NCI-H748 treated with DMSO at 0.1 percent for 48 hours (cell line): ENCODE results near the gene TTC39C.
A peak's percentile ranks its signal among the peaks of the same experiment; 100 is the strongest.

Source experiments
- DNase-seq: peaks from one replicate; lab custom pipeline; 2025; lab: John Stamatoyannopoulos, UW

Gene TTC39C

DNA sequence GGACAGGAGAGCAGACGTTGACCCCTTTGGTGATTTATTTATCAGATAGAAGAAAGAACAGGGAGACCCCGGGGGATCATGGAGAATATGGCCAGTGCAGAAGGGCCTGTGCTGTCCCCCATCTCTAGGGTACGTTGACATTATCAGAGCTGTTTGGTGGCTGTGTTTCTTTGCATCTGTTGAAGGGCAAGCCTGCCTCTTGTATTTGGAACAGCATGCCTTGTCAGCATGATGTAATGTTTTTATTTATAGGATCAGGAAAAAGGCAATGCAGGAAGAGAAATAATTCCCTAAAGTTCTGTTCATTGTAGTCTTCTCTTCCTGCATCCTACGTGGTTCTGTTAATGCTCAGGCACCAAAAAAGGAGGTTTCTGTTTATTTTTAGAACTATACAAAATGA is 74.5 kb downstream of the TTC39C start:
- DNase-seq: no peak

DNA sequence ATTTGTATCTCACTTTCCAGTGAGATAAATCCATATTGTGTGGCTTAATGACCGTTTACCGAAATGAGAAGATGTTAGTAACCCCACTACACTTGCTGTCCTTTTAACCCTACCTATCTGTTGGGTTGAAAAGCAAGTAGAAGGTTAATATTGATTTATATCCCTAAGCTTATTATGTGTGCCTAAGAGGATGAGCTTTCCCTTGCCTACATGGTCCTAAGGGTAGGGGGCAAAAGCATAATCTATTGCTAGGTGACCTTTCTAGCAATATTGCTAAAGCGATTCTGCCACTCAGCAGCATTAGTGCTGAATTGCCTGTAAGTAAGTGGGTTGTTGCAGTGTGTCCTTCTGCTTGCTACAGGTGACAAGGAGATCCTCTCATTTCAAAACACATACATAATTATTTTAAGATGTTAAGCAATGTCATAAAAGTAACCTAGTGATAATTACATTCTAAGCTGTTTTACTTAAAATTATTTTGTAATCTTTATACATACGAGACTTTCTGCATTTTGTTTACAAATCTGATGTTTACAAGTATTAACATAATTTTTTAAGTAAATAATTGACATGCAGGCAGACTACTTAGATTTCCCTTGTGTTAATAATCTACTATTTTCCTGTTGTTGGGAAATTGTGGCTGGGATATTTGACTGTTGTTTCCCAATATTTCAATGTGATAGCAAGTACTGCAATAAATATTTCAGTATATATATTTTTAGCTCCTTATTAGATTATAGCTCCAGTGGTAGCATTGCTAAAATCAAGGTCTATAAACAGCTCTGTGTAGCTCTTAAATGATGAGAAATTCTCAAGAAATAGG is 75.2 kb downstream of the TTC39C start:
- DNase-seq: no peak

DNA sequence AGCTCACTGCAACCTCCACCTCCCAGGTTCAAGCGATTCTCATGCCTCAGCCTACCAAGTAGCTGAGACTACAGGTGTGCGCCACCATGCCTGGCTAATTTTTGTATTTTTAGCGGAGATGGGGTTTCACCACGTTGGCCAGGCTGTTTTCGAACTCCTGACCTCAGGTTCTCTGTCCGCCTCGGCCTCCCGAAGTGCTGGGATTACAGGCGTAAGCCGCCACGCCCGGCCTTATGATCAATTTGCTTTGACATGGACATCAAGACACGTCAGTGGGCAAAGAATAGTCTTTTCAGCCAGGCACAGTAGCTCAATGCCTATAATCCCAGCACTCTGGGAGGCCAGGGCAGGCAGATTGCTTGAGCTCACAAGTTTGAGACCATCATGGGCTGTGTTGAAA is 76.3 kb downstream of the TTC39C start:
- no peak for DNase-seq

DNA sequence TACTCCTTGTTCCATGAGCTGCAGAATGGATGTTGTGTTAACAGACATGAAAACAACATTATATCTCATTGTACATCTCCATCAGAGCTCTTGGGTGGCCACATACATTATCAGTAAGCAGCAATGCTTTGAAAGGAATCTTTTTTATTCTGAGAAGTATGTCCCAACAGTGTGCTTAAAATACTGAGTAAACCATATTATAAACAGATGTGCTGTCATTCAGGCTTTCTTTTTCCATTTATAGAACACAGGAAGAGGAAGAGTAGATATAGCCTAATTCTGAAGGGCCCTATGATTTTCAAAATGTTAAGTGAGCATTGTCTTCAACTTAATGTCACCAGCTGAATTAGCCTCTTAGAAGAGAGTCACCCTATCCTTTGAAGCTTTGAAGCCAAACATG is 80.0 kb downstream of the TTC39C start:
- no peak for DNase-seq

DNA sequence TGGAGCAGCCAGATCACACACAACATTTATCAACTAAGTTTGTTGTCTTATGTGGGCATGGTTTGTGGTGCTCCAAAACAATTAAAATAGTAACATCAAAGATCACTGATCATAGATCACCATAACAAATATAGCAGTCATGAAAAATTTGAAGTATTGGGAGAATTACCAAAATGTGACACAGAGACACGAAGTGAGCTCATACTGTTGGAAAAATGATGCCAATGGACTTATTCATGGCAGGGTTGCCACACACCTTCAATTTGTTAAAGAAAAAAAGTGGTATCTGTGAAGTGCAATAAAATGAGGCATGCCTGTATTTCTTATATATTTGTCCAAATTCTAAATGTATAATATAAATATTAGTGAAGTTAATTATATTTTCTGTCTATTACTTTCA is 81.4 kb downstream of the TTC39C start:
- no peak for DNase-seq

DNA sequence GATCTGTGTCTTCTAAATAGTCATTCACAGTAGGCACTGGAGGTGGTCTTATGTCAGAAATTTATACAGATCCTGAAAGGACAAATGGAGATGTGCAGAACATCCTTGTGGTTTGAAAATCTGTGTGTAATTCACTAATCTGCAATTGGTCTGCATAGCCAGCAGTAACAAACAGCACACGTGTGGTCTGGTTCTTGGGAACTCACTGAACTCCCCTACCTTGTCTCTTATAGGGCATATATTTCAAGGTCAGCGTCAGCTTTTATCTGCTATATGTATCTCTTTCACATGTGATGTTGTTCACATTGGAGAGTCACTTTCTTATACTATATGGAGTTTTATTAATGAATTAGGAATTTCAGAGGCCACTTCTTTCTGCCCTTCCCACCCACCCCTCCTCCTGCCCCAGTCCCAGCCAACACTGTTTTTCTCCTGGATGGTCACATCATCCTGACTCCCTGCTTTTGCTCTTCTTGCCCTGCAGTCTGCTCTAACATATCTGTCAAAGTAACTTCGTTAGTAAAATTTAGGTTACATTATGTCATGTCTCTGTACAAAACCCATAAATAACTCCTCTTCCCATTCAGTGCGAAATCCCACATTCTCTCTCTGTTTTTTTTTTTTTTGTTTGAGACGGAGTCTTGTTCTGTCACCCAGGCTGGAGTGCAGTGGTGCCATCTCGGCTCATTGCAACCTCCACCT is 88.9 kb downstream of the TTC39C start:
- DNase-seq: no peak

DNA sequence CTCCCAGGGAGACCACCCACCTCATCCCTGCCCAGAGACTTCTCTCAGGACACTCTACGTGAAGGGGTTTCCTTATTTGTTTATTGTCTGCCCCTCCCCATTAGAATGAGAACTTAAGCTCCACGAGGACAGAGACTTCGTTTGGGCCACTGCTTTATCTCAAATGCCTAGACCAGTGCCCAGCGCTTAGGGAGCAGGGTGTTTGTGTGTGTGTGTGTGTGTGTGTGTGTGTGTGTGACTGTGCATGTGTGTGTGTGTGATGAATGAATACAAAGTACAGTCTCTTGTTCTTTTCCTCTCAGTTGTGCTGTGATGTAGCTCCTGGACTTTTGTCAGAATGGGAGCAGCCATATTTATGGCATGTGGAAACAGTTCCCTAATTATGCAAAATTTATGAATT is 89.9 kb downstream of the TTC39C start:
- no peak for DNase-seq

DNA sequence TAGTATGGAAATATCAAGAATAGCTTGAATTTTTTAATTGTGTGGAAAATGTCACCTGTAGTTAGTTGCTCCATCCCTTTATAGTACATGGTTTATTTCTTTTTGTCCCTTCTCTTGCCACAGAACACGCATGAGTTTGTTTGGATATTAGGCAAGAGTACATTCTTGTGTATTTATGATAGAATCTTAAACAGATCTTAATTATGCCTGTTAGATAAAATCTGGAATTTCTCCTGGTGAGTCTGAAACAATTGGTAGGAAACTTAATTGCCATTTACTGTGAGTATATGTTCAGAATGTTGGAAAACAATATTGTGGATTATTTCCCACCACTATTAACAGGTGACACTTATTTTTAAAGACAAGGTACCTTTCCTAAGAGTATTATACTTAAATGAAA is 94.1 kb downstream of the TTC39C start:
- no peak for DNase-seq

DNA sequence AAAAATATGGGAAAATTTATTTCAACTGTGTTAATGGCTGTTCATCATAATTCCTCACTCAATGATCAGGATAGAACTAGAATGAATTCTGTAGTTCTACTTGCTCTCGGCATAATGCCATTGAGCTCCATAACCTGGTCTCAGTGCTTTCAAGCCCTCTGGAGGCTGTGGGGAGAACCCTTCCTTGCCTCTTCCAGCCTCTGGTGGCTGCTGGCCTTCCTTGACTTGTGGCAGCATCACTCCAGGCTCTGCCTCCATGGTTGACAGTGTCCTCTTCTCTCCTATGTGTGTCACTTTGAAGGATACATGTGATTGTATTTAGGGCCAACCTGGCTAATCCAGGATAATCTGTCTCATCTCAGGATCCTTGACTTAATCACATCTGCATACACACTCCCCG is 97.4 kb downstream of the TTC39C start:
- no peak for DNase-seq

DNA sequence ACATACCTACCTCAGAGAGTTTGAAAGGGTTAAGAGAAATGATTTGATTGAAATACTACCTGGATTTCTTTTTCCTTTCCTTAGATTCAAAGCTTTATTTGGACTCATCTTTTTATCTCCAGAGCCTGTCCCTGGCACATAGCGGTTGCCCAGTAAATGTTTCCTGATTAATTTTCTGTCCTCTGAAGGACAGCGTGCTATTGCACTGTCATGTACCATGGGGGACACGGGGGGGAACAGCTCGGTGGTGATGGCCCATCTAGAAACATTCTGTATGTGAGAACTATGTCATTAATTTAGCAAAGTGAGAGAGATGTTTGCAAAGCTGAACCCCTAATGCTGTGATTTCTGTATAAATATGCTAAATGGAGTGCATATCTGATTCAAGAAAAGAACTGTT is 97.9 kb downstream of the TTC39C start:
- no peak for DNase-seq

DNA sequence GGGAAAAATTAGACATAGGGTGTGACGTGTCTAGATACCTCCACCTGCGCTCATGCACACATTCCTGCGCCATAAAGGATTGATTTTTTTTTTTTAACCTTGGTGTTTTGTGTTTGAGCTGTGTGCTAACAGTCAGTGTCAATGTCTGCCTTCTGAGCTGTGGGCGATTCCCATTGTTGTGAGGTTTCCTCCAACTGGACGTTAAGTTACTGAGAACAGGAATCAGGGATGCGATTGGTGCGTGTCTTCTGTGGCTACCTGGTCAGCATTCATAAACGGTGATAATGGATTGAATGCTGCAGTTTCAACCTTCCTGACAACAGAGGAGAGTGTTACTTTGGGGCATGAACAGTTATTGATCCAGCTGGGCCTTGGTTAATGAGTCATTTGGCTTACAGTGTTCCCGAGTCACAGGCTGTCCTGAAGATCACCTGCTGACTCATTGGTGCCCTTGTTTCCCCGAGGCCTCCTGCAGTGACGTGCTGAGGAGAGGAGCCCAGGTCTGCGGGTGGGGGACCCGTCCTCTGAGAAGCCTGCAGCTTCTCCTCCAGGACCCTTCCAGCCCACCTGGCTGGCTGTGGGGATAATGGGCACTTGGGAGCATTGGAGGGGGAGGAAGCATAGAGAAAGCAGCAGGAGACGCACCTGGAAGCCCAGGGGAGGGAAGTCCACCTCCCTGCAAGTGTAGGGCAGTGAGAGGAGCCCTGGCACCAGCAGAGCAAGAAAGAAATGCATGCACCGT is 98.5 kb downstream of the TTC39C start:
- no peak for DNase-seq

DNA sequence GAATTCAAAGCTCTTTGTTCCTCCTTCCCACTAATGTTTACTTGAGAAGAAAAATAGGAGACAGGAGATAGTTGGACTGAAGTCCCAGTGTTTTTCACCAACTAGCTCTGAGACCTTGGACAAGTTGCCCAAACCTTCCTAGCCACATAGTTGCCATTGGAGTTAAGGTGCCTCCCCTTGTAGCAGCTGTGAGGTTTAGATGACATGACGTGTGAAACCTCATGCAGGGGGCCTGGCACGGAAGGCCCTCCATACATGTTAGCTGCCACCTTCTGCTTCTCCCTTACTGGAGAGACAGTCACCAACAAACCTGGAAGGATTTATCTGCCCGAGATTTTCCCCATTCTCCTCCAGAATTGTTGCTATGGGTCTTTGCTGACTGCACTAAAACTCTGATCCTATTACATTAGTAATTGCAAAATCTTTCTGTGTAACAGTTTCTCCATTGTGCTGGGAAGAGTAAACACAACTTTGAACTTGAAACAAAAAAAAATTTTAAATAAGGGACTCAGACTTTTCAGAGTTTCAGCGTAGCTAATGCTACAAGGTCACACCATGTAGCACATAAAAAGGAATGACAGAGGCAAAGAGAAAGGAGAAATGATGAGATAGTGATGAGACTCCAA is 100.5 kb downstream of the TTC39C start:
- no peak for DNase-seq

DNA sequence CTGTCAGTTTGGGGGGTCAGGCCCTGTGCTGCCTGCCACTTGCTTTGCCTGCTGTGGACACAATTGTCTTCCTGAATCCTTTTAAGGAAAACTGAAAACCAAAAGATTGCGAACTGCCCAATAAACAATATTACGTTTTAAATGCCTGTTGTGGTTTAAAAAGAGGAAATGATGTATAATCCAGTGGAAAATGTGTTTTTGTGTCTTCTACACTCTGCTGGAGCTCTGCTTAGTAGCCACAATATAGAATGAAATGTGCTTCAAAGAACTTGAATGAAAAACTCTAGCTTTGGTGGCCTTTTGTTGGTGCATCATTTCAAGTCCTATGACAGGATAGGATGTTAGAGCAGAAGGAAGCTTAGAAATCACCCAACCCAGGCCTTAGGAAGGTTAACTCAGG is 101.1 kb downstream of the TTC39C start:
- no peak for DNase-seq

DNA sequence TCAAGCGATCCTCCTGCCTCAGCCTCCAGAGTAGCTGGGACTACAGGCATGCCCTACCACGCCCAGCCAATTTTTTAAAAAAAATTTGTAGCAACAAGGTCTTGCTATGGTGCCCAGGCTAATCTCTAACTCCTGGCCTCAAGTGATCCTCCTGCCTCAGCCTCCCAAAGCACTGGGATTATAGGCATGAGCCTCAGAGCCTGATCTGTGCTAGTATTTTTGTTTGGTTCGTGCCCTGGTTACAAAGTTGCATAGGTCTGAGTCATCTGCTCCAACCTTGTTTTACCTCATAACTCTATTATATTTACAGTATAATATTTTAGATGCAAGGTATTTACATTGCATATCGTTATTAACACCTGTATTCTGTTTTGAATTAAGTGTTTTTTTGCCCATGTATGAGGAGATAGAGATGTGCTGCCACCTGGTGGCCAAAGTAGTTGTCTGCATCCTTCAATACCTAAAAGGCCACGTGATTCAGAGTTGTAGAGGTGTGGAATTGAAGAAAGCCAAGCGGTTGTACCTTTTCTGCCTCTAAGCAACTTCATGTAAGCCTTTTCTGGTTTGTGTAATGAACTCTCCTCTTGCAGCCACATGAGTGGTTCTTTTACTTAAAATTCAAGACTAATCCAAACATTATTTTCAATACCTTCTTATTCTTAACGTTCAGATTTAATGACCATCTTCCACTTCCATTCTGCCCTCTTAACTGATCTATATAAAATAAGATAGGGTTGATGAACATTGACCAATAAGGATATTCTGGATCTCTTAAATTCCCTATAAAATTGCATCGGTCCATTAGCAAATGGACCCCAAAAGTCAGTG is 104.4 kb downstream of the TTC39C start:
- DNase-seq: peak; percentile 85

DNA sequence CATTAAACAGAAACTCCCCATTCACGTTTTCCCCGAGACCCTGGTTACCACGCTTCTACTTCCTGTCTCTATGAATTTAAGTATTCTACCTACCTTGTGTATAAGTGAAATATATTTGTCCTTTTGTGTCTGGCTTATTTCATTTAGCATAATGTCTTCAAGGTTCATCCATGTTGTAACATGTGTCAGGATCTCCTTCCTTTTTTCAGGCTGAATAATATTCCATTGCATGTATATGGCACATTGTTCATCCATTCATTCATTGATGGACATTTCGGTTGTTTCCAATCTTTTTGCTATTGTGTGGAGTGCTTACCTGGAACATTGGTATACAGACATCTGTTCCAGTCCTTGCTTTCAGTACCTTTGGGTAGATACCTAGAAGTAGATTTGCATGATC is 106.1 kb downstream of the TTC39C start:
- no peak for DNase-seq

DNA sequence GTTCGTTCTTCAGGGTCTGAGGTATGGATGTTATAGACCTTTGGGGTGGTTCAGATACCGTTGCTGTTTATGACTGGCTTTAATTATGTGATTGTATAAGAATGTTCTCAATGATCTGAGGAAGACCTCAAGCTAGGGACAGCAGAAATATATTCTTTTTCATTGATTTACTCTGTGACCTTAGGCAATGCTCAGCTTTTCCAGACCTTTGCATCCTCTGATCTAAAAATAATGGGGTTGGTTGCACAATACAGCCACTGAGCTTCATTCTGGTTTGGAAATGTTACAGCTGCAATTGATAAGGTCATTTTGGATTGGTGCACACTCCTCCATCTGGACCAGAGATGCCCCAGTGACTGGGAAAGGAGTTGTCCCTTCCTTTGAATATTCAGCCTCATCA is 107.1 kb downstream of the TTC39C start:
- no peak for DNase-seq

DNA sequence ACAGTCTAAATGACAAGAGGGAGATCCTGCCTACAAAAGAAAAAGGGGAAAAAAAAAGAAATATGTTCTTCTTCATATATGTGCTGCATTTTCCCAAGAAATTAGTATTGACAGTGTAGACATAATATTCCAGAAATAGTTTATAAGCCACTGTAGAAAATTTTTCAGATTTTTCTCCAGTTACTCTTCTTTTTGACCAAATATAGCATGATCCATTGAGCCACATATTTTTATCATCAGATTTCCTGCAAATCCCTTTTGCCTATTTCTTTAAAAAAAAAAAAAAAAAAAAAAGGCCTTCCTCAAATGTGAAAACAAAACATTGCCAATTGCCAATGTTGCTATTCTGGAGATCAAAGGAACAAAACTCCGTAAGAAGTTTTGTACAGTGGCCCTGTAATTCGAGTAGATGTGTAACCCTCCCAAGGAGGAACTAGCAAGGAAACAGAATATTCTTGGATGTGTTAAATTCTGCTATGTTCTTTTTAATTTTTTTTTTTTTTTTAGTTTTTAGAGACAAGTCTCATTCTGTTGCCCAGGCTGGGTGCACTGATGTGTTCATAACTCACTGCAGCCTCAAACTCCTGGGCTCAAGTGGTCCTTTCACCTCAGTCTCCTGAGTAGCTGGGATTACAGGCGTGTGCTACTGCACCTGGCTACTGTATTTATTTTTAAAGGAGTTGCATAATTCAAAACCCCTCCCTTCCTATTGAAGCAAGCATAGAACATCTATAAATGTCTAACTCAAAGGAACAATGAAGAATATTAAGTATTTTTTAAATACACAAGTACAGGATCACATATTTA is 111.8 kb downstream of the TTC39C start:
- no peak for DNase-seq

DNA sequence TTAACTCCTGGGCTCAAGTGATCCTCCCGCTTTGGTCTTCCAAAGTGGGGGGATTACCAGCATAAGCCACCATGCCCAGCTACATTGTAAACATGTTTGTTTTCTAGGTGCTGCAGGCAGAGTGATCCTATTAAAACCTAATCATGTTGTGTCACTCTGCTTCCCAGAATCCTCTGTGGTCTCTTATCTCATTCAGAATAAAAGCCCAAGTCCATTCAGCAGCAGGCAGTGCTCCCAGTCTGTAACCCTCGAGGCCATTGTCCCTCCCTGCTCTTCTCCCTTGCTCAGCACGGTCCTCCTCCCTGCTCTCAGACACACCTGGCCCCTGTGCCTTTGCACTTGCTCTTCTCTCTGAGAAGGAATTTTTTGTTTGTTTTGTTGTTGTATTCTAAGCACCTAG is 113.2 kb downstream of the TTC39C start:
- no peak for DNase-seq

DNA sequence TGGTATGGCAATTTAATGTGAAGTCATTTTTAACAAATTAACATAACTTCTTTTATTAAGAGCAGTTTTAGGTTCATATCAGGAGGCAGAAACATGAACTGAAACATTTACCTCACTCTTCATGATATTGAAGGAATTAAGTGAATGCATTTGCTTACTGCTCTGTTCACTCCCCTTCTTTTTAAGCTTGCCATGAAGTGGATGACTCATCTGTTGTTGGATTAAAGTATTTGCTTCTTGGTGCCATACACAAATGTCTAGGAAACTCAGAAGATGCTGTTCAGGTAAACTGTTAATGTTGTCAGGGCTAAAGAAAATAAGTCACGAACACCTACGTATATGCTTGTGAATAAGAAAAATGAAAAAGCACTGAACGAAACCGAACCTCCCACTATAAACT is 114.1 kb downstream of the TTC39C start:
- DNase-seq: no peak

DNA sequence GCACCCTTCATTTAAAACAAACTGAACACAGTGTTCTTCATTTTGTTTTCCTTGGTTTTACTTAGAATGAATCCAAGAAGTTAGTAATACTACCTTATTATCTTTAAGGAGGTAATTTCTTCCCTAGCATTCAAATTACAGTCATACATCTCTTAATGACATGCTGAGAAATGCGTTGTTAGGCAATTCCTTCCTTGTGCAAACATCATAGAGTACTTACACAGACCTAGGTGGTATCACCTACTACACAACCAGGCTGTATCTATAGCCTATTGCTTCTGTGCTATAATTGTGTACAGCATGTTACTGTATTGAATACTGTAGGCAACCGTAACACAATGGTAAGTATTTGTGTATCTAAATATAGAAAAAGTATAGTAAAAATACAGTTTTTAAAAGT is 115.9 kb downstream of the TTC39C start:
- DNase-seq: no peak

DNA sequence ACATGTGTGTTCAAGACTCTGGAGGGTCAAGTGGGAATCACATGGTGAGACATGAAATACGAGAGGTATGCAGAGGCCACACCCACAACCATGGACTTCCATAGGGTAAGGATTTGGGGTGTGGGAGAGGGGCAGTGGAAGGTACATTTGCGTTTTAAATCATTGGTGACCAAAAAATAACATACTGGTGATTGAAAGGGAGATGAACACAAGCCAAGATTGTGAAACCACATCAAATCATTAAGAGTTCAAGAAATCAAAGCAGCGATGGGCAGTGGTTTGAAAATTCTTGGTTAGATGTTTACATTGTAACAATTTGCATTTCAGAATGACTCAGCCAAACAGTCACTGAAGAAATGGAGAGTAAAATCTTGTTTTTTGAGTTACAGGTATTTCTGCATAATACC is 122.4 kb downstream of the TTC39C start:
- no peak for DNase-seq
